Right lobe of liver (tissue), 6 donors: ENCODE data around the gene PDIA4. TPM values are rescaled to one million over a fixed set of nuclear protein-coding genes. Genes with fewer than 3 reads are reported as not detected.
A peak's percentile ranks its signal among the peaks of the same experiment; 100 is the strongest.
"Not testable (repeated sequence)": the region's sequence is repeated elsewhere in the genome, so short reads cannot be mapped to it uniquely, and the experiment has no call there.

Experiments
- ATAC-seq, 4 donors: fragments of 200-7000 bp; cut with Tn5 transposase; one replicate each; pipeline ENCODE4 v1.9.1; 2020; ENCODE audit warnings: mild to moderate bottlenecking in 4 of 4, moderate library complexity in 4 of 4
- DNase-seq, 3 donors: peaks; one replicate each; pipeline ENCODE4 v3.0.0-alpha.2; 2020
- H3K27ac ChIP-seq, 3 donors: fragments of 200-600 bp; one replicate each; pipeline ENCODE4 v1.8.0; 2022
- H3K27me3 ChIP-seq, 2 donors: fragments of 200-600 bp; one replicate each; pipeline ENCODE4 v1.8.0; 2022
- H3K36me3 ChIP-seq, 4 donors: fragments of 200-600 bp; sonication (generic) in 1 of 4; one replicate each; pipeline versions ENCODE4 v1.5.1 to v1.8.0; 2017 to 2022; ENCODE audit warnings: control low read depth in 1 of 4
- H3K4me1 ChIP-seq, 4 donors: fragments of 200-600 bp; sonication (generic) in 1 of 4; one replicate each; pipeline versions ENCODE4 v1.5.1 to v1.8.0; 2017 to 2022; ENCODE audit warnings: control low read depth in 1 of 4
- H3K4me3 ChIP-seq, 3 donors: fragments of 200-600 bp; one replicate each; pipeline ENCODE4 v1.8.0; 2022
- H3K9me3 ChIP-seq, 4 donors: fragments of 200-600 bp; sonication (generic) in 1 of 4; one replicate each; pipeline versions ENCODE4 v1.5.1 to v1.8.0; 2017 to 2022; ENCODE audit warnings: control low read depth in 1 of 4
- POLR2A ChIP-seq: fragments of 450-650 bp; IDR thresholded peaks from one replicate; pipeline ENCODE4 v1.6.1; 2017; ENCODE audit warnings: antibody characterized with exemption, mild to moderate bottlenecking
- WGBS: methylation state at CpG from one replicate; pipeline ENCODE4 v1.1.6; 2018; ENCODE audit warnings: low coverage, low lambda C conversion rate; ENCODE audit not compliant: insufficient coverage; ENCODE audit errors: missing lambda C conversion rate; 5-methylcytosine and 5-hydroxymethylcytosine counted together
- intact Hi-C, 2 donors: fragments of 100-400 bp; cut with DNase I; formaldehyde crosslinking; loops; one replicate each; pipeline versions ENCODE4 v1.11.2 to v1.14.1; 2022
- total RNA-seq, 6 experiments: library from RNA; depleted of rRNA in 2 of 6; stranded (reverse); fragments of >200 nt in 2 of 6; fragmentation: NEBNext Ultra II Directional in 3 of 6; extraction: Animal tissue kit (Norgen Biotek cat#: 25700) in 3 of 6; gene quantifications; one replicate each; pipeline versions ENCODE4 v1.1.0 to v1.2.4, GENCODE V29; 2016 to 2023
- TF ChIP-seq, protein P1 (sequence below), 4 donors: fragments of 200-600 bp in 3 of 4; fragments of 450-650 bp in 1 of 4; IDR thresholded peaks; one replicate each; pipeline versions ENCODE4 v1.5.1 to v1.8.0; 2016 to 2022; ENCODE audit warnings: antibody characterized with exemption in 4 of 4, mild to moderate bottlenecking in 2 of 4
- donor health status: DM: no; HTN: yes; CAD: no.
- donor health status: DM: no; HTN: no; CAD: no.
- donor health status: DM: no; HTN: no; CAD: no.
- donor health status: DM: no; HTN: yes; CAD: no.
- donor health status: DM: no; HTN: yes; CAD: no.

Gene PDIA4
- total RNA-seq, 6 experiments from 2014 or later = 218 to 368 (median 272) TPM

DNA sequence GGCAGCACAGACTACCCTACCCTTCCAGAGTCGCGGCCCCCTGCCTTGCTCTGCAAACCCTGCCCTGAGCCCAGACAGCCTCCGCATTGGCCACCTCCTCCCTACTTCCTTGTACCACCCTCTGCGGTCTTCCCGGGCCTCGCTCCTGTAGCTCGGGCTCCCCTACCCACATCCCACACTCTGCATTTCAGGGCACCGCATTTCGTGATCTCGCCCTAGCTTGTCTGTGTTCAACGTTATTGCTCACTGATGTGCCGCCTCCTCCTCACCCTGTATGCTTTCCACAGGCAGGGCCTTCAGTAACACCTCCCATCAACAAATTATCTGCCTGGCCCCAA is 6.6 kb downstream of the PDIA4 start:
- Histone ChIP-seq H3K36me3 (peaks cover 0 to 49% (median 20%) of the 10 kb centered on the region in 4 donors), H3K27ac (no peak overlapping the region), H3K27me3 (no peaks in the 10 kb centered on the region), H3K9me3 (no peaks in the 10 kb centered on the region), H3K4me1 (peaks cover 0 to 16% (median 8%) of the 10 kb centered on the region in 4 donors), H3K4me3 (no peak overlapping the region)
- no peak for TF ChIP-seq POLR2A
- TF ChIP-seq, protein P1, sequence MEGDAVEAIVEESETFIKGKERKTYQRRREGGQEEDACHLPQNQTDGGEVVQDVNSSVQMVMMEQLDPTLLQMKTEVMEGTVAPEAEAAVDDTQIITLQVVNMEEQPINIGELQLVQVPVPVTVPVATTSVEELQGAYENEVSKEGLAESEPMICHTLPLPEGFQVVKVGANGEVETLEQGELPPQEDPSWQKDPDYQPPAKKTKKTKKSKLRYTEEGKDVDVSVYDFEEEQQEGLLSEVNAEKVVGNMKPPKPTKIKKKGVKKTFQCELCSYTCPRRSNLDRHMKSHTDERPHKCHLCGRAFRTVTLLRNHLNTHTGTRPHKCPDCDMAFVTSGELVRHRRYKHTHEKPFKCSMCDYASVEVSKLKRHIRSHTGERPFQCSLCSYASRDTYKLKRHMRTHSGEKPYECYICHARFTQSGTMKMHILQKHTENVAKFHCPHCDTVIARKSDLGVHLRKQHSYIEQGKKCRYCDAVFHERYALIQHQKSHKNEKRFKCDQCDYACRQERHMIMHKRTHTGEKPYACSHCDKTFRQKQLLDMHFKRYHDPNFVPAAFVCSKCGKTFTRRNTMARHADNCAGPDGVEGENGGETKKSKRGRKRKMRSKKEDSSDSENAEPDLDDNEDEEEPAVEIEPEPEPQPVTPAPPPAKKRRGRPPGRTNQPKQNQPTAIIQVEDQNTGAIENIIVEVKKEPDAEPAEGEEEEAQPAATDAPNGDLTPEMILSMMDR (IDR thresholded peaks at IDR 0.05) = no peak
- ATAC-seq = no peak
- 88% methylated on average over 8 of the region's 12 CpGs for WGBS
- DNase-seq = peak in 1 of 3 donors; percentile 27
- intact Hi-C loops = no loop called here

DNA sequence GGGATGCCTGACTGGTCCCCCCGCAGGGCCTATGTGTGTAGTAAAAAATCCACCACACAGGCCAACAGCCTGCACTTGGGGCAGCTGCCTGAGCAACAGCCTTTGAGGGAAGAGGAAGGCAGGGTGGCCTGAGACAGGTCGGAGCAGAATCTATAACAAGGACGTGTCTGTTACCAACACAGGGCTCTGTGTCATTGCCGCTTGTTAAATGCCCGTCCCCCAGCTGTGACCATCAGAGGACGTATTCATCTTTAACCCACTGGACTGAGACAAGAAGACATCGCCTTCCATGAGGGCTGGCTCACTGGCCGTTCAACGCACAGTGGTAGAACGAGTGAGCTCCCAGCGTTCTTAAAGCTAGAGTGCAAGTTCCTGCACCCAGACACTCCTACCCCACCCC is 7.8 kb downstream of the PDIA4 start:
- H3K36me3 ChIP-seq = peaks cover 0 to 61% (median 26%) of the 10 kb centered on the region in 4 donors
- TF ChIP-seq POLR2A = no peak
- WGBS = 93% methylated on average over 3 of the region's 11 CpGs

GRCh38 chr7:149016876-149017275 is 11.4 kb downstream of the PDIA4 start:
- H3K36me3 ChIP-seq = peaks cover 12 to 87% (median 50%) of the 10 kb centered on the region in 4 donors
- ATAC-seq = no peak
- TF ChIP-seq POLR2A = no peak
- TF ChIP-seq, protein P1 (IDR thresholded peaks at IDR 0.05) = no peak
- DNase-seq = no peak
- H3K9me3 ChIP-seq = no peaks in the 10 kb centered on the region
- no peaks in the 10 kb centered on the region for H3K4me1 ChIP-seq
- 82% methylated on average over 7 of the region's 7 CpGs for WGBS
- no peak overlapping the region for H3K27ac ChIP-seq
- H3K4me3 ChIP-seq = no peak overlapping the region
- no peaks in the 10 kb centered on the region for H3K27me3 ChIP-seq
- intact Hi-C loops = no loop called here

More for the DNA sequence above, 7.8 kb downstream of the PDIA4 start:
- DNase-seq (peak in 1 of 3 donors; percentile 18), ATAC-seq (no peak)
- Histone ChIP-seq H3K9me3 (no peaks in the 10 kb centered on the region), H3K4me3 (no peak overlapping the region), H3K27me3 (no peaks in the 10 kb centered on the region), H3K27ac (no peak overlapping the region), H3K4me1 (peaks cover 0 to 14% (median 2%) of the 10 kb centered on the region in 4 donors)
- intact Hi-C loops = no loop called here

GRCh38 chr7:149014309-149014708 is 14.0 kb downstream of the PDIA4 start:
- WGBS = 74% methylated on average over 5 of the region's 7 CpGs
- H3K27ac ChIP-seq = no peak overlapping the region
- H3K36me3 ChIP-seq = peaks cover 12 to 97% (median 57%) of the 10 kb centered on the region in 4 donors
- H3K4me3 ChIP-seq = no peak overlapping the region
- no peaks in the 10 kb centered on the region for H3K9me3 ChIP-seq
- no peak for DNase-seq
- intact Hi-C loops = no loop called here
- TF ChIP-seq, protein P1 (IDR thresholded peaks at IDR 0.05) = no peak
- no peak for TF ChIP-seq POLR2A
- H3K4me1 ChIP-seq = no peaks in the 10 kb centered on the region
- H3K27me3 ChIP-seq = no peaks in the 10 kb centered on the region
- no peak for ATAC-seq

DNA sequence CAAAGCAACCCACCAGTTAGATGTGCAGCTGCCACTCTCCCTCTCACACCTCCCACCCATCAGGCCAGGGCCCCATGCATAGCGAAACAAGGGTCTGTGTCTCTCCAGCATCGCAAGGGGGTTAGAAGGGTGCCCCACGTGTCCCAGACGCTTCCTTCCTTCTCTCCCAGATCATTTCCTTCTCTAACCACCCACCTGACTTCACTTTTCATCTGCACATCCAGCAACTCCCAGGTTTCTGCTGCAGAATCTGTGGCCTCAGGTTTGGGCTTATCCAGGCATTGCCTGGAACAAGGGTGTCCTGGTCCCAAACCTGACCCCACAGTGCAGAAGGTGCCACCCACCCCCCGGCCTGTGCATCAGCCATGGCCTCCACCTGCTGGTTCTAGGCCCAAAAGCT is 14.4 kb downstream of the PDIA4 start:
- H3K4me3 ChIP-seq = no peak overlapping the region
- no peak overlapping the region for H3K27ac ChIP-seq
- H3K9me3 ChIP-seq = no peaks in the 10 kb centered on the region
- TF ChIP-seq, protein P1 (IDR thresholded peaks at IDR 0.05) = no peak
- no peak for TF ChIP-seq POLR2A
- no peaks in the 10 kb centered on the region for H3K4me1 ChIP-seq
- H3K27me3 ChIP-seq = no peaks in the 10 kb centered on the region
- ATAC-seq = peak in 1 of 4 donors; percentile 9
- WGBS = 81% methylated on average over 5 of the region's 5 CpGs
- peak in 1 of 3 donors; percentile 29 for DNase-seq
- peaks cover 12 to 94% (median 57%) of the 10 kb centered on the region in 4 donors for H3K36me3 ChIP-seq
- intact Hi-C loops = no loop called here

DNA sequence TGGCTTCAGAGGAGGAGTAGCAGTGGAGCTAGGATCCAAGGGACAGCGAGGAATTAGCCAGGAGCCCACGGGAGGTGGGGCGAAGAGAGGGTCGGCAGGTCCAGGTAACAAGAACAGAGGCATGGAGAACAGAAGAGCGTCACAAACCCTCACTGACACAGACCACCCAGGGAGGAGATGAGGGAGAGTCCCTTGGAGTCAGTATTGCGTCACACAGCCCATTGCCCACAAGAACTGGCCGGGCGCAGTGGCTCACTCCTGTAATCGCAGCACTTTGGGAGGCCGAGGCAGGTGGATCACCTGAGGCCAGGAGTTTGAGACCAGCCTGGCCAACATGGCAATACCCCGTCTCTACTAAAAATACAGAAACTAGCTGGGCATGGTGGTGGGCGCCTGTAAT is 15.6 kb downstream of the PDIA4 start:
- H3K4me3 ChIP-seq, intact Hi-C loops, H3K27ac ChIP-seq, ATAC-seq, H3K9me3 ChIP-seq, H3K4me1 ChIP-seq, H3K27me3 ChIP-seq: not testable (repeated sequence)
- 93% methylated on average over 6 of the region's 12 CpGs for WGBS
- peaks cover 12 to 98% (median 59%) of the 10 kb centered on the region in 4 donors for H3K36me3 ChIP-seq
- DNase-seq = peak in 1 of 3 donors; percentile 13
